Measurements from ENCODE around the gene VCAM1. TPM values are rescaled to one million over a fixed set of nuclear protein-coding genes. Genes with fewer than 3 reads are reported as not detected.

The VCAM1 gene
- total and polyA plus RNA-seq, 2 of the 8 experiments (the other 6 are each of a cell fraction or from before 2014, with no cell fraction given): 0.21 TPM; not detected in 1

DNA sequence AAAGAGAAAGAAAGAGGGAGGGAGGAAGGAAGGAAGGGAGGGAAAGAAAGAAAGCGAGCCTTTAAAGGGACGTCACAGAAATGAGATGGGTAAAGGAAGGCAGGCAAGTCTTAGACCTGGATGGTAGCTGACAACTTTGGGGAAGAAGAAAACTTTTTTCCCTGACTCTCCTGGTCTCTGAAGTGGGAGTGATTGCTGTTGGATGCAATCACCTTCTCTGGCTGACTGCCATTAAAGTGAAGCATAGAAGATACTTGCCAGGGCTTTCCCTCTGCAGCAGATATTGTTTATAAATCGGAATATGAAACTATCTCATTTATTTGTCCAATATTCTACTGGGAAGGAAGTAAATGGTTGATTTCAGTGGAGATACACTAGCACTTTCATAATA lies 27.0 kb downstream of the VCAM1 start (continued):
- TF ChIP-seq, protein P1, sequence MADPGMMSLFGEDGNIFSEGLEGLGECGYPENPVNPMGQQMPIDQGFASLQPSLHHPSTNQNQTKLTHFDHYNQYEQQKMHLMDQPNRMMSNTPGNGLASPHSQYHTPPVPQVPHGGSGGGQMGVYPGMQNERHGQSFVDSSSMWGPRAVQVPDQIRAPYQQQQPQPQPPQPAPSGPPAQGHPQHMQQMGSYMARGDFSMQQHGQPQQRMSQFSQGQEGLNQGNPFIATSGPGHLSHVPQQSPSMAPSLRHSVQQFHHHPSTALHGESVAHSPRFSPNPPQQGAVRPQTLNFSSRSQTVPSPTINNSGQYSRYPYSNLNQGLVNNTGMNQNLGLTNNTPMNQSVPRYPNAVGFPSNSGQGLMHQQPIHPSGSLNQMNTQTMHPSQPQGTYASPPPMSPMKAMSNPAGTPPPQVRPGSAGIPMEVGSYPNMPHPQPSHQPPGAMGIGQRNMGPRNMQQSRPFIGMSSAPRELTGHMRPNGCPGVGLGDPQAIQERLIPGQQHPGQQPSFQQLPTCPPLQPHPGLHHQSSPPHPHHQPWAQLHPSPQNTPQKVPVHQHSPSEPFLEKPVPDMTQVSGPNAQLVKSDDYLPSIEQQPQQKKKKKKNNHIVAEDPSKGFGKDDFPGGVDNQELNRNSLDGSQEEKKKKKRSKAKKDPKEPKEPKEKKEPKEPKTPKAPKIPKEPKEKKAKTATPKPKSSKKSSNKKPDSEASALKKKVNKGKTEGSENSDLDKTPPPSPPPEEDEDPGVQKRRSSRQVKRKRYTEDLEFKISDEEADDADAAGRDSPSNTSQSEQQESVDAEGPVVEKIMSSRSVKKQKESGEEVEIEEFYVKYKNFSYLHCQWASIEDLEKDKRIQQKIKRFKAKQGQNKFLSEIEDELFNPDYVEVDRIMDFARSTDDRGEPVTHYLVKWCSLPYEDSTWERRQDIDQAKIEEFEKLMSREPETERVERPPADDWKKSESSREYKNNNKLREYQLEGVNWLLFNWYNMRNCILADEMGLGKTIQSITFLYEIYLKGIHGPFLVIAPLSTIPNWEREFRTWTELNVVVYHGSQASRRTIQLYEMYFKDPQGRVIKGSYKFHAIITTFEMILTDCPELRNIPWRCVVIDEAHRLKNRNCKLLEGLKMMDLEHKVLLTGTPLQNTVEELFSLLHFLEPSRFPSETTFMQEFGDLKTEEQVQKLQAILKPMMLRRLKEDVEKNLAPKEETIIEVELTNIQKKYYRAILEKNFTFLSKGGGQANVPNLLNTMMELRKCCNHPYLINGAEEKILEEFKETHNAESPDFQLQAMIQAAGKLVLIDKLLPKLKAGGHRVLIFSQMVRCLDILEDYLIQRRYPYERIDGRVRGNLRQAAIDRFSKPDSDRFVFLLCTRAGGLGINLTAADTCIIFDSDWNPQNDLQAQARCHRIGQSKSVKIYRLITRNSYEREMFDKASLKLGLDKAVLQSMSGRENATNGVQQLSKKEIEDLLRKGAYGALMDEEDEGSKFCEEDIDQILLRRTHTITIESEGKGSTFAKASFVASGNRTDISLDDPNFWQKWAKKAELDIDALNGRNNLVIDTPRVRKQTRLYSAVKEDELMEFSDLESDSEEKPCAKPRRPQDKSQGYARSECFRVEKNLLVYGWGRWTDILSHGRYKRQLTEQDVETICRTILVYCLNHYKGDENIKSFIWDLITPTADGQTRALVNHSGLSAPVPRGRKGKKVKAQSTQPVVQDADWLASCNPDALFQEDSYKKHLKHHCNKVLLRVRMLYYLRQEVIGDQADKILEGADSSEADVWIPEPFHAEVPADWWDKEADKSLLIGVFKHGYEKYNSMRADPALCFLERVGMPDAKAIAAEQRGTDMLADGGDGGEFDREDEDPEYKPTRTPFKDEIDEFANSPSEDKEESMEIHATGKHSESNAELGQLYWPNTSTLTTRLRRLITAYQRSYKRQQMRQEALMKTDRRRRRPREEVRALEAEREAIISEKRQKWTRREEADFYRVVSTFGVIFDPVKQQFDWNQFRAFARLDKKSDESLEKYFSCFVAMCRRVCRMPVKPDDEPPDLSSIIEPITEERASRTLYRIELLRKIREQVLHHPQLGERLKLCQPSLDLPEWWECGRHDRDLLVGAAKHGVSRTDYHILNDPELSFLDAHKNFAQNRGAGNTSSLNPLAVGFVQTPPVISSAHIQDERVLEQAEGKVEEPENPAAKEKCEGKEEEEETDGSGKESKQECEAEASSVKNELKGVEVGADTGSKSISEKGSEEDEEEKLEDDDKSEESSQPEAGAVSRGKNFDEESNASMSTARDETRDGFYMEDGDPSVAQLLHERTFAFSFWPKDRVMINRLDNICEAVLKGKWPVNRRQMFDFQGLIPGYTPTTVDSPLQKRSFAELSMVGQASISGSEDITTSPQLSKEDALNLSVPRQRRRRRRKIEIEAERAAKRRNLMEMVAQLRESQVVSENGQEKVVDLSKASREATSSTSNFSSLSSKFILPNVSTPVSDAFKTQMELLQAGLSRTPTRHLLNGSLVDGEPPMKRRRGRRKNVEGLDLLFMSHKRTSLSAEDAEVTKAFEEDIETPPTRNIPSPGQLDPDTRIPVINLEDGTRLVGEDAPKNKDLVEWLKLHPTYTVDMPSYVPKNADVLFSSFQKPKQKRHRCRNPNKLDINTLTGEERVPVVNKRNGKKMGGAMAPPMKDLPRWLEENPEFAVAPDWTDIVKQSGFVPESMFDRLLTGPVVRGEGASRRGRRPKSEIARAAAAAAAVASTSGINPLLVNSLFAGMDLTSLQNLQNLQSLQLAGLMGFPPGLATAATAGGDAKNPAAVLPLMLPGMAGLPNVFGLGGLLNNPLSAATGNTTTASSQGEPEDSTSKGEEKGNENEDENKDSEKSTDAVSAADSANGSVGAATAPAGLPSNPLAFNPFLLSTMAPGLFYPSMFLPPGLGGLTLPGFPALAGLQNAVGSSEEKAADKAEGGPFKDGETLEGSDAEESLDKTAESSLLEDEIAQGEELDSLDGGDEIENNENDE (IDR thresholded peaks at IDR 0.05; ENCODE audit: insufficient replicate concordance, low read length): no peak
- TF ChIP-seq RAD21 (IDR thresholded peaks at IDR 0.05 in 1 of 2, conservative IDR thresholded peaks at IDR 0.05 in 1 of 2; ENCODE audit: low read depth in 2 of 2, low read length in 2 of 2) (no peak), RXRA (IDR thresholded peaks at IDR 0.05; ENCODE audit: insufficient read depth, low read depth, low read length) (no peak), EGR1 (IDR thresholded peaks at IDR 0.05; ENCODE audit: borderline replicate concordance, low read depth, low read length) (no peak), TAF1 (IDR thresholded peaks at IDR 0.05; ENCODE audit: low read depth, low read length) (no peak), CBX8 (IDR thresholded peaks at IDR 0.05; ENCODE audit: borderline replicate concordance, low read depth, low read length) (no peak)

All from H1 (cell line).